Body of pancreas (tissue), 4 donors: ENCODE results near the gene GDPD3. TPM values are rescaled to one million over a fixed set of nuclear protein-coding genes. Genes with fewer than 3 reads are reported as not detected.
A peak's percentile ranks its signal among the peaks of the same experiment; 100 is the strongest.

Source experiments
- ATAC-seq: fragments of 150-250 bp; one replicate; pipeline ENCODE4 v1.9.1; 2016
- DNase-seq, 4 donors: peaks; one replicate each; pipeline ENCODE4 v3.0.0-alpha.2; 2019
- H3K27ac ChIP-seq, 4 donors: fragments of 200-600 bp; sonication (generic); 1 replicate in 3 of 4; 2 replicates in 1 of 4; pipeline versions ENCODE4 v1.5.1 to v1.6.1; 2016 to 2019; ENCODE audit warnings: mild to moderate bottlenecking in 1 of 4, mixed read lengths in 1 of 4, moderate library complexity in 1 of 4
- H3K27me3 ChIP-seq, 2 donors: fragments of 200-600 bp; sonication (generic); one replicate each; pipeline ENCODE4 v1.6.0; 2016; ENCODE audit warnings: mild to moderate bottlenecking in 1 of 2
- H3K36me3 ChIP-seq, 2 donors: fragments of 200-600 bp; sonication (generic); replicated peaks in 1 of 2; 2 replicates each; pipeline ENCODE4 v1.5.1; 2016; ENCODE audit warnings: low read depth in 2 of 2; ENCODE audit not compliant: insufficient read depth in 1 of 2
- H3K4me1 ChIP-seq: fragments of 200-600 bp; sonication (generic); one replicate; pipeline ENCODE4 v1.6.0; 2016
- H3K4me3 ChIP-seq, 2 donors: fragments of 200-600 bp; sonication (generic); 1 replicate in 1 of 2; 2 replicates in 1 of 2; pipeline ENCODE4 v1.5.1; 2016 to 2019
- H3K9me3 ChIP-seq, 3 donors: fragments of 200-600 bp; sonication (generic); 1 replicate in 2 of 3; 2 replicates in 1 of 3; pipeline ENCODE4 v1.5.1; 2016
- CTCF ChIP-seq, 7 experiments: fragments of 450-650 bp in 4 of 7; fragments of 200-600 bp in 3 of 7; sonication (generic) in 3 of 7; IDR thresholded peaks; one replicate each; pipeline ENCODE4 v1.5.1; 2016 to 2019; ENCODE audit warnings: antibody characterized with exemption in 7 of 7
- POLR2A ChIP-seq, 3 donors: fragments of 450-650 bp; IDR thresholded peaks; one replicate each; pipeline ENCODE4 v1.6.1; 2016; ENCODE audit warnings: antibody characterized with exemption in 3 of 3, mild to moderate bottlenecking in 2 of 3
- WGBS, 2 donors: methylation state at CpG; one replicate each; pipeline ENCODE4 v1.1.5; 2017; 5-methylcytosine and 5-hydroxymethylcytosine counted together
- intact Hi-C: fragments of 100-400 bp; cut with DNase I; formaldehyde crosslinking; loops from one replicate; pipeline ENCODE4 v1.15.1; 2023
- total RNA-seq, 2 donors: library from RNA; depleted of rRNA; stranded (reverse); fragments of >200 nt; gene quantifications; one replicate each; pipeline ENCODE4 v1.1.0, GENCODE V29; 2016

Gene GDPD3
- total RNA-seq, 2 donors from 2014 or later, result 1.8 TPM; not detected in 1

DNA sequence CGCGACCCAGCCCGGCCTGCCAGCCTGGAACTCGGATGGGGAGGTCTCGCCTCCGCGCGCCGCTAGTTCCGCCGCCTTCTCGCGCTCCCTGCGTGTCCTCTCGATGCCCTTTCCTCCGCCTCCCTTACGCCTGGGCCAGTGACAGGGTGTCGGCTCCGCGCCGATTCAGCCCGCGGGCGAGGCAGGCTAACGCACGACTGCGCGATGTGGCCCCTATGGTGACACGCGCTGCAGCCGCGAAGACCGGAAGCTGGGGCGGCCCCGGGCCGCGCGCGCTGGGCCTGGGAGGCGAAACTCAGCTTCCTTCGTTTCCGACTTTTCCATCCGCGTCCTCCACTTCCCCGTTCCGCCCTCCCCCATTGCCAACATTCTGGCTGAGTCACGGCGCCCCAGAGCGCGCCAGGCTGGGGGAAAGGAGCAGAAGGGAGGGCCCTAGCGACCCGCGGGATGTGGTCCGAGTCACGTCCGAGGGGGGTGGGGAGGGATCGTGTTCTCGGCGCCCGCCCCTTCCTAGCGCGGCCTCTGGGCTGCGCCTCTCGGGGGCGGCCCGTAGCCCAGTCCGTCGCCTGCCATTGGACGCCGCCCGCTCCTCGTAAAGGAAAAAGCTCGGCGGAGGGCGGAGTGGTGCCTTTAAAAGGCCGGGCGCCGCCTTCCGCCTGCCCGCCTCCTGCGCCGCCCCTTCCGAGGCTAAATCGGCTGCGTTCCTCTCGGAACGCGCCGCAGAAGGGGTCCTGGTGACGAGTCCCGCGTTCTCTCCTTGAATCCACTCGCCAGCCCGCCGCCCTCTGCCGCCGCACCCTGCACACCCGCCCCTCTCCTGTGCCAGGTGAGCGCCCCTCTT, 48.0 kb downstream of the GDPD3 start, which contains the start of gene ALDOA:
Gene ALDOA, plus strand, starts transcription at position 659 of the 841 bp plus-strand sequence. CDS start 1,138 bp downstream, outside the sequence.
- Histone ChIP-seq H3K36me3 (peaks cover 10 to 19% of the 10 kb centered on the region in 2 donors), H3K27me3 (no peaks in the 10 kb centered on the region), H3K9me3 (no peaks in the 10 kb centered on the region), H3K4me1 (peaks cover 45% of the 10 kb centered on the region), H3K27ac (peak within 1 kb of the TSS; percentile 86 to 99 (median 94)), H3K4me3 (peak within 1 kb of the TSS; percentile 52 to 83)
- TF ChIP-seq CTCF (IDR thresholded peaks at IDR 0.05), result peak in 2 of 7 experiments; percentile 12 to 18
- TF ChIP-seq POLR2A (IDR thresholded peaks at IDR 0.05), result peak; percentile 93 to 98 (median 97)
- ATAC-seq, result peak; percentile 89
- 1% methylated on average over 27 to 91 of the region's 99 CpGs for WGBS, 2 donors
- intact Hi-C loops, result no loop called here
- DNase-seq, result peak; percentile 96 to 98 (median 98)

GRCh38 chr16:30064729-30065101, 48.6 kb downstream of the GDPD3 start:
- intact Hi-C loops, result no loop called here
- peaks cover 40% of the 10 kb centered on the region for H3K4me1 ChIP-seq
- WGBS, 2 donors, result 1 to 2% methylated on average over 9 to 25 of the region's 25 CpGs
- no peak for TF ChIP-seq CTCF (IDR thresholded peaks at IDR 0.05)
- TF ChIP-seq POLR2A (IDR thresholded peaks at IDR 0.05), result peak in 2 of 3 donors; percentile 5 to 44
- H3K9me3 ChIP-seq, result no peaks in the 10 kb centered on the region
- H3K36me3 ChIP-seq, result peaks cover 5 to 13% of the 10 kb centered on the region in 2 donors
- no peaks in the 10 kb centered on the region for H3K27me3 ChIP-seq
- peak overlapping the region; percentile 29 to 42 for H3K4me3 ChIP-seq
- peak overlapping the region; percentile 86 to 99 (median 94) for H3K27ac ChIP-seq
- ATAC-seq, result no peak
- DNase-seq, result peak in 1 of 4 donors; percentile 32

GRCh38 chr16:30063893-30064728, 49.2 kb downstream of the GDPD3 start:
- 3 to 4% methylated on average over 16 to 27 of the region's 27 CpGs for WGBS, 2 donors
- TF ChIP-seq CTCF (IDR thresholded peaks at IDR 0.05) (peak in 6 of 7 experiments; percentile 20 to 59 (median 46)), POLR2A (IDR thresholded peaks at IDR 0.05) (peak; percentile 21 to 61 (median 56))
- peaks cover 37% of the 10 kb centered on the region for H3K4me1 ChIP-seq
- intact Hi-C loops, result no loop called here
- peak; percentile 25 for ATAC-seq
- peak overlapping the region; percentile 29 to 42 for H3K4me3 ChIP-seq
- peak; percentile 75 to 85 (median 84) for DNase-seq
- H3K27ac ChIP-seq, result peak overlapping the region; percentile 86 to 99 (median 94)
- no peaks in the 10 kb centered on the region for H3K9me3 ChIP-seq
- peaks cover 0 to 9% of the 10 kb centered on the region in 2 donors for H3K36me3 ChIP-seq
- no peaks in the 10 kb centered on the region for H3K27me3 ChIP-seq

DNA sequence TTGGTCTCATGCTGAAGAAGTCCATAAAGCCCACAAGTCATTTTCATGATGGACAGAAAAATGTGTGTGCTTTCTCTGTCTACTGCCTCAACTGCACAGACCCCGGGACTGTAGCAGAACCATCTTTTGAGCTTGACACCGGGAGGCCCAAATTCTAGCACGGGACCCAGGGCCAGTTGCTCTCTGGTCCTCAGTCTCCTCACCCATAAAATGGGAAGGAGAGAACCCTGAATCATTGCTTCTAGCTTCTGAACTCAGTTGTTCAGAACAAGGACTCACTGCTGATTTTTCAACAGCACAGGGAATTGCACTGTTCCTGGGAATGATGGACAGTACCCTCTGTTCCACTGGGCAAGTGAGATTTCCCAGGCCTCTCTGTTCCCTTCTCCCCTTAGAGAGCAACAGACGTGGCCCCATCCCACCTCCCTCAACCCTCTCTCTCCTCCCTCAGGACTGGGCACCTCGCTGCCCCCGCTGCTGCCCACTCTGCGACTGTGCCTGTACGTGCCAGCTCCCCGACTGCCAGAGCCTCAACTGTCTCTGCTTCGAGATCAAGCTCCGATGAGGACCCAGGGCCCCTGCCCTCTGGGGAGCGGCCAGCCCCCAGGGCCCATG, 50.0 kb downstream of the GDPD3 start:
- Histone ChIP-seq H3K4me1 (peaks cover 30% of the 10 kb centered on the region), H3K27ac (peak overlapping the region; percentile 86 to 99 (median 94)), H3K27me3 (no peaks in the 10 kb centered on the region), H3K4me3 (no peak overlapping the region), H3K36me3 (peaks cover 0 to 5% of the 10 kb centered on the region in 2 donors), H3K9me3 (no peaks in the 10 kb centered on the region)
- intact Hi-C loops, result no loop called here
- DNase-seq, result no peak
- no peak for ATAC-seq
- WGBS, 2 donors, result 59 to 87% methylated on average over 7 to 12 of the region's 12 CpGs
- no peak for TF ChIP-seq CTCF (IDR thresholded peaks at IDR 0.05)
- TF ChIP-seq POLR2A (IDR thresholded peaks at IDR 0.05), result no peak
